ENCODE data around the gene CORT. TPM values are rescaled to one million over a fixed set of nuclear protein-coding genes. Genes with fewer than 3 reads are reported as not detected.

The CORT gene
- total and polyA plus RNA-seq, 2 of the 4 experiments (the other 2 are of a cell fraction) = 0.10 TPM; not detected in 1

DNA sequence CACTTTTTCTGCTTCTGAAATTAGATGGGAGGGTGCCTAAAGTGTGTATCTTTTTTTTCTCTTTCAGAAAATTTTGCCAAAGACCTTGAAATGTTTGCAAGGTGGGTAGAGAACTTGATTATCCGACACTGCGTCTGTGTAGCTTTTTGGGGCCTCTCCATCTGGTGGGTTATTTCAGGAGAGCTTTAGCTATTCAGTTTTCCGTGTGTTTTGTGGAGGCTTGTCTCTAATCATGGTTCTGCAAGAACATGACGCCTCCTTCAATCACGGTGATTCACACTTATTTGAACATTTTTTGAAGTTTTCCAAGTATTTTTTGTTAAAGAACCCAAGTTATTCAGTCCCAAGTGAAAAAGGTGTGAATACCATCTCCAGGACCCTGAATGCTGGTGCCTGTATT is 15.2 kb upstream of the CORT start:
- Histone ChIP-seq H2AFZ (replicated peaks; ENCODE audit: low read length, poor library complexity) (no peak overlapping the region), H3K18ac (ENCODE audit: low read depth, low read length) (no peak overlapping the region), H2BK5ac (ENCODE audit: low read depth, low read length, poor library complexity, severe bottlenecking) (no peak overlapping the region), H4K8ac (ENCODE audit: low read depth in 2 of 2, low read length in 2 of 2) (no peak overlapping the region), H3K27ac (ENCODE audit: insufficient read depth, low read length) (no peak overlapping the region), H2BK120ac (ENCODE audit: low read depth, low read length) (no peak overlapping the region), H3K4ac (ENCODE audit: low read depth, low read length) (no peak overlapping the region), H3K9ac (ENCODE audit: low read depth, low read length) (no peak overlapping the region), H2AK5ac (ENCODE audit: low read depth, low read length) (no peak overlapping the region), H3K4me2 (ENCODE audit: low read depth, low read length) (no peak overlapping the region), H3K4me3 (ENCODE audit: insufficient read depth, low read depth, low read length) (no peak overlapping the region), H3K23ac (ENCODE audit: low read depth, low read length) (no peak overlapping the region), H2AK9ac (replicated peaks; ENCODE audit: low read depth, low read length, poor library complexity) (no peak overlapping the region), H3K79me1 (ENCODE audit: low read depth in 1 of 2, low read length in 2 of 2) (peaks cover 7 to 30% of the 10 kb centered on the region in 2 experiments; a peak in 3 of 4 replicates), H3K9me1 (ENCODE audit: insufficient read depth, low read length) (peaks cover 4% of the 10 kb centered on the region), H3K14ac (replicated peaks; ENCODE audit: low read depth, low read length) (no peak overlapping the region), H4K20me1 (ENCODE audit: insufficient read depth, low read length) (no peaks in the 10 kb centered on the region), H4K91ac (ENCODE audit: insufficient read depth, low read depth, low read length) (no peak overlapping the region), H3K9me3 (ENCODE audit: control insufficient read depth, insufficient read depth, low read length) (no peaks in the 10 kb centered on the region), H3K27me3 (ENCODE audit: control insufficient read depth, insufficient read depth, low read length) (no peaks in the 10 kb centered on the region), H4K5ac (ENCODE audit: low read depth, low read length) (no peak overlapping the region), H2BK15ac (ENCODE audit: low read depth, low read length) (no peak overlapping the region), H3K56ac (ENCODE audit: extremely low read depth, insufficient read depth, low read length) (no peak overlapping the region), H3K4me1 (ENCODE audit: control insufficient read depth, insufficient read depth, low read length) (peaks cover 4% of the 10 kb centered on the region), H2BK20ac (ENCODE audit: low read depth, low read length) (no peak overlapping the region), H3K36me3 (ENCODE audit: control insufficient read depth, insufficient read depth, low read length) (peaks cover 2% of the 10 kb centered on the region; the same call in 1 of the 2 replicates)
- DNase-seq (no peak), ATAC-seq (ENCODE audit: low read depth) (no peak)
- no TSS peak for BruUV-seq (replicated peaks)
- TF ChIP-seq, protein P1, sequence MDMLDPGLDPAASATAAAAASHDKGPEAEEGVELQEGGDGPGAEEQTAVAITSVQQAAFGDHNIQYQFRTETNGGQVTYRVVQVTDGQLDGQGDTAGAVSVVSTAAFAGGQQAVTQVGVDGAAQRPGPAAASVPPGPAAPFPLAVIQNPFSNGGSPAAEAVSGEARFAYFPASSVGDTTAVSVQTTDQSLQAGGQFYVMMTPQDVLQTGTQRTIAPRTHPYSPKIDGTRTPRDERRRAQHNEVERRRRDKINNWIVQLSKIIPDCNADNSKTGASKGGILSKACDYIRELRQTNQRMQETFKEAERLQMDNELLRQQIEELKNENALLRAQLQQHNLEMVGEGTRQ (IDR thresholded peaks at IDR 0.05; ENCODE audit: low read depth, low read length) = no peak
- TF ChIP-seq, protein P2, sequence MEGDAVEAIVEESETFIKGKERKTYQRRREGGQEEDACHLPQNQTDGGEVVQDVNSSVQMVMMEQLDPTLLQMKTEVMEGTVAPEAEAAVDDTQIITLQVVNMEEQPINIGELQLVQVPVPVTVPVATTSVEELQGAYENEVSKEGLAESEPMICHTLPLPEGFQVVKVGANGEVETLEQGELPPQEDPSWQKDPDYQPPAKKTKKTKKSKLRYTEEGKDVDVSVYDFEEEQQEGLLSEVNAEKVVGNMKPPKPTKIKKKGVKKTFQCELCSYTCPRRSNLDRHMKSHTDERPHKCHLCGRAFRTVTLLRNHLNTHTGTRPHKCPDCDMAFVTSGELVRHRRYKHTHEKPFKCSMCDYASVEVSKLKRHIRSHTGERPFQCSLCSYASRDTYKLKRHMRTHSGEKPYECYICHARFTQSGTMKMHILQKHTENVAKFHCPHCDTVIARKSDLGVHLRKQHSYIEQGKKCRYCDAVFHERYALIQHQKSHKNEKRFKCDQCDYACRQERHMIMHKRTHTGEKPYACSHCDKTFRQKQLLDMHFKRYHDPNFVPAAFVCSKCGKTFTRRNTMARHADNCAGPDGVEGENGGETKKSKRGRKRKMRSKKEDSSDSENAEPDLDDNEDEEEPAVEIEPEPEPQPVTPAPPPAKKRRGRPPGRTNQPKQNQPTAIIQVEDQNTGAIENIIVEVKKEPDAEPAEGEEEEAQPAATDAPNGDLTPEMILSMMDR (conservative IDR thresholded peaks at IDR 0.05; ENCODE audit: low read depth, low read length) = no peak
- TF ChIP-seq MXI1 (IDR thresholded peaks at IDR 0.05; ENCODE audit: borderline replicate concordance, low read depth, low read length) (no peak), BHLHE40 (IDR thresholded peaks at IDR 0.05; ENCODE audit: low read depth, low read length) (no peak), RCOR1 (IDR thresholded peaks at IDR 0.05; ENCODE audit: insufficient replicate concordance, low read length) (no peak), RFX5 (IDR thresholded peaks at IDR 0.05; ENCODE audit: low read depth, low read length) (no peak), MAZ (IDR thresholded peaks at IDR 0.05; ENCODE audit: borderline replicate concordance, low read depth, low read length) (no peak), MAFK (IDR thresholded peaks at IDR 0.05; ENCODE audit: low read depth, low read length) (no peak), RAD21 (IDR thresholded peaks at IDR 0.05; ENCODE audit: low read length) (no peak), CEBPB (IDR thresholded peaks at IDR 0.05; ENCODE audit: low read depth, low read length) (no peak), FOS (IDR thresholded peaks at IDR 0.05; ENCODE audit: low read depth, low read length) (no peak)
- TF ChIP-seq, protein P3, sequence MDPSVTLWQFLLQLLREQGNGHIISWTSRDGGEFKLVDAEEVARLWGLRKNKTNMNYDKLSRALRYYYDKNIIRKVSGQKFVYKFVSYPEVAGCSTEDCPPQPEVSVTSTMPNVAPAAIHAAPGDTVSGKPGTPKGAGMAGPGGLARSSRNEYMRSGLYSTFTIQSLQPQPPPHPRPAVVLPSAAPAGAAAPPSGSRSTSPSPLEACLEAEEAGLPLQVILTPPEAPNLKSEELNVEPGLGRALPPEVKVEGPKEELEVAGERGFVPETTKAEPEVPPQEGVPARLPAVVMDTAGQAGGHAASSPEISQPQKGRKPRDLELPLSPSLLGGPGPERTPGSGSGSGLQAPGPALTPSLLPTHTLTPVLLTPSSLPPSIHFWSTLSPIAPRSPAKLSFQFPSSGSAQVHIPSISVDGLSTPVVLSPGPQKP (IDR thresholded peaks at IDR 0.05; ENCODE audit: borderline replicate concordance, low read depth, low read length) = no peak
- in situ Hi-C loops (cut with MboI; ENCODE audit: low sequenced_read_pairs) (no loop called here), intact Hi-C loops (cut with micrococcal nuclease) (no loop called here), dilution Hi-C loops (cut with HindIII; ENCODE audit: low sequenced_read_pairs, unreplicated experiment) (no loop called here)
- ChIA-PET POLR2A (ENCODE audit: unreplicated experiment) (no interaction called here), CTCF (no interaction called here)
- WGBS, 2 experiments (ENCODE audit: extremely low coverage in 2 of 2, insufficient read length in 1 of 2) = no CpG with 5 or more reads among the region's 5 CpGs
